Brain microvascular endothelial cell (primary cell): Measurements from ENCODE around the gene DPYD.

Source experiments
- DNase-seq: peaks from one replicate; pipeline ENCODE4 v3.0.0-alpha.2; 2020
- H3K27ac ChIP-seq: fragments of 250-450 bp; sonication (Bioruptor Pico); 2 replicates; pipeline ENCODE4 v1.5.1; 2020; ENCODE audit warnings: mild to moderate bottlenecking, moderate library complexity
- H3K27me3 ChIP-seq: fragments of 250-450 bp; sonication (Bioruptor Pico); replicated peaks from 2 replicates; pipeline ENCODE4 v1.5.1; 2020; ENCODE audit warnings: mild to moderate bottlenecking
- H3K36me3 ChIP-seq: fragments of 250-450 bp; sonication (Bioruptor Pico); replicated peaks from 2 replicates; pipeline ENCODE4 v1.5.1; 2020; ENCODE audit warnings: mild to moderate bottlenecking
- H3K4me3 ChIP-seq: 2 replicates; pipeline ENCODE4 v1.5.1; 2011; ENCODE audit warnings: low read depth, mild to moderate bottlenecking, control low read depth, low read length, moderate library complexity
- in situ Hi-C: cut with HindIII; loops from 2 replicates; pipeline ENCODE4 v1.10.0; 2017; ENCODE audit warnings: low sequenced_read_pairs, low pct_ligation_motif_present
- TF ChIP-seq, protein P1 (sequence below): IDR thresholded peaks from 2 replicates; pipeline ENCODE4 v1.5.1; 2011; ENCODE audit warnings: low read depth, mild to moderate bottlenecking, moderate library complexity, low read length, control low read depth, inconsistent platforms; ENCODE audit errors: missing control alignments

The DPYD gene

DNA sequence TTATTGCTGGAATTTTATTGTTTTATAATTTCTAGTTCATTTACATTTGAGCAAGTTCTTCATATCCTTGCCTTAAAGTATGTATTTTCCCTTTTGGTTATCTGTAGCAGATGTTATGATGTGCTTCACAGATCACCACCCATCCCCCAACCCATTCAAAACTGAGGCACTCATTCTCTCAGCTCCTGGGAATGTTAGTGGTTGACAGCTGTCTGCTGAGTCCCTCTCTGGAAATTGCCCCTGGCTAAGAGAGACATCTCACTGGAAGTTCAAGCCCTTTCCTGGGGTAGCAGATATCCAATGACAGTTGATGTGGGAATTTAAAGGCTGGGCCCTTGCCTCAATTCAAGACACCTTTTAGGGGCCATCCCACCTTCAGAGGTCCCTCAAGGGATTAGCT, 4.3 kb upstream of the DPYD start:
- in situ Hi-C loops: no loop called here
- DNase-seq: no peak
- H3K36me3 ChIP-seq: no peaks in the 10 kb centered on the region
- no peak overlapping the region for H3K4me3 ChIP-seq
- TF ChIP-seq, protein P1, sequence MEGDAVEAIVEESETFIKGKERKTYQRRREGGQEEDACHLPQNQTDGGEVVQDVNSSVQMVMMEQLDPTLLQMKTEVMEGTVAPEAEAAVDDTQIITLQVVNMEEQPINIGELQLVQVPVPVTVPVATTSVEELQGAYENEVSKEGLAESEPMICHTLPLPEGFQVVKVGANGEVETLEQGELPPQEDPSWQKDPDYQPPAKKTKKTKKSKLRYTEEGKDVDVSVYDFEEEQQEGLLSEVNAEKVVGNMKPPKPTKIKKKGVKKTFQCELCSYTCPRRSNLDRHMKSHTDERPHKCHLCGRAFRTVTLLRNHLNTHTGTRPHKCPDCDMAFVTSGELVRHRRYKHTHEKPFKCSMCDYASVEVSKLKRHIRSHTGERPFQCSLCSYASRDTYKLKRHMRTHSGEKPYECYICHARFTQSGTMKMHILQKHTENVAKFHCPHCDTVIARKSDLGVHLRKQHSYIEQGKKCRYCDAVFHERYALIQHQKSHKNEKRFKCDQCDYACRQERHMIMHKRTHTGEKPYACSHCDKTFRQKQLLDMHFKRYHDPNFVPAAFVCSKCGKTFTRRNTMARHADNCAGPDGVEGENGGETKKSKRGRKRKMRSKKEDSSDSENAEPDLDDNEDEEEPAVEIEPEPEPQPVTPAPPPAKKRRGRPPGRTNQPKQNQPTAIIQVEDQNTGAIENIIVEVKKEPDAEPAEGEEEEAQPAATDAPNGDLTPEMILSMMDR: no peak
- H3K27ac ChIP-seq: no peak overlapping the region
- no peaks in the 10 kb centered on the region for H3K27me3 ChIP-seq

DNA sequence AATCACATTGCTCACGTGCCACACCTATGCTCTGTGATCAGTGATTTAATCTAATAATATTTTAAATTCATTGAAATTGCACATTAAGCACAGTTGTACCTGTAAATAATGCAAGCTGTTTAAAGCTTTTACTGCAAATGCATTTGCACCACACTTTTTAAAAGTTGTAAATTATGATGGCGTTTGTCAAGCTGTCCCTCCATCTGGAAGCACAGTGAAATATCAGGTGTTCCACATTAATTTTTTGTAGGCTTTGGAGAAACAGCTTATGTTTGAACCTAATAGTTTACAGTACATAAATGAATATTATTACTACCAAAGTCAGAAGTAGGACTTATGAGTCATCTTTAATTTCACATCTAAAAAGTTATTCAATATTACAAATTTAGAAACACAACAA, 3.0 kb upstream of the DPYD start:
- Histone ChIP-seq H3K4me3 (no peak overlapping the region), H3K36me3 (no peaks in the 10 kb centered on the region), H3K27me3 (no peaks in the 10 kb centered on the region), H3K27ac (no peak overlapping the region)
- in situ Hi-C loops: no loop called here
- TF ChIP-seq, protein P1: no peak
- no peak for DNase-seq

DNA sequence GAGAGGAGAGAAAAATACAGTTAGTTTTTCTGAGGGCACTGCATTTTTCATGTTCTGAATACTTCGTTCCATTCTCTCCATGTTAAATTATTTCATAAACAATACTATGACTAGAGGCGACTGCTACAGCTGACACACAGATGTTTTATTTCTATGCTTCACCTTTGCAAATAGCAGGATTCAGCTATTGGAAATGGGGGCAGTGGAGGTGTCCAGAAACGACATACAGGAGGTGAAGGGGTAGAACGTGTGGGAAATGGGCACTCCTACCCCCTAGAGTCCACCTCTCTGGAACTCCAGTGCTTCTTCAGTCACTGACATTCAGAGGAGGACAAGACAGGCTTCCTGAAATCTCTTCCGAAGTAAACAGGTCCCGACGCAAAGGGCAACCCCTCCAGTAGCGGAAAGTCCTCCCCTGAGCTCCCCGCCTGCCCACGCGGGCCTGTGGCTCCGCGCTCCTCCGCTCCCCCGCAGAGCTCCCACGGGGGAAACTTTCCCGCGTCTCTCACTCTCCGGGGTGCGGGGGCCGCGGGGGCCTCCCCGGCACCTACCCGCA, 480 bp downstream of the DPYD start:
- no peak for DNase-seq
- in situ Hi-C loops: no loop called here

DNA sequence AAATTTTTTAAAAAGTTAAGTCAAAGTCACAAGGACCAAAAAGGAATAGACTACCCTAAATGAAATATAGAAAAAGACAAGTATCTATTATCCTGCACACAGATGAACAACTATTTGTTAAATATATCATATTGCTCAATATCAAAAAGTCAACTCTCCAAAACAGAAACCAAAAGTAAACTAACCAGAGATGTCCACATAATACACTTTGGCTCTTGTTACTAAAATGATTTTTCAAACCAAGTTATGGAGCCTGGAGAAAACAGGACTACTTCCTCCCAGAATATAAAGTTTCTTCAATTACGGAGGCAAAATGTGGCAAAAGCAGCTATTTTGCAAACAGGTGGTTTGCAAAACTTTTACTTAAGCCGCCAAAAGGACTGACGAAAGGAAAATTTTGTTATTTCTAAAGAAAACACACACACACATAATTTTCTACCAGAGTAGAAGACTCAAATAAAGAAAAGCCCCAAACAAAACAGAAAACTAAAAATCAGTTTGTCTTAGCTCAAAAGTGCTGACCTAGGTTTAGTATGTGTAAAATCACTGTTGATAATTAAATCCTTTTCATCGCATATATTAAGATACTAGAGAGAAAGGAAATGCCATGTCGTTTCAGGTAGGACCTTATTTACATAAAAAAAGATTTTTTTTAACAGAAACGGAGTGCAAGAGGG, 1.1 kb downstream of the DPYD start:
- Histone ChIP-seq H3K36me3 (no peaks in the 10 kb centered on the region), H3K27ac (no peak overlapping the region), H3K4me3 (peak overlapping the region; percentile 96), H3K27me3 (no peaks in the 10 kb centered on the region)
- DNase-seq: no peak
- TF ChIP-seq, protein P1: no peak
- in situ Hi-C loops: no loop called here

More for the DNA sequence above, 480 bp downstream of the DPYD start:
- Histone ChIP-seq H3K36me3 (no peaks in the 10 kb centered on the region), H3K4me3 (peak overlapping the region; percentile 96), H3K27me3 (no peaks in the 10 kb centered on the region), H3K27ac (peak overlapping the region; percentile 80)
- TF ChIP-seq, protein P1: no peak

DNA sequence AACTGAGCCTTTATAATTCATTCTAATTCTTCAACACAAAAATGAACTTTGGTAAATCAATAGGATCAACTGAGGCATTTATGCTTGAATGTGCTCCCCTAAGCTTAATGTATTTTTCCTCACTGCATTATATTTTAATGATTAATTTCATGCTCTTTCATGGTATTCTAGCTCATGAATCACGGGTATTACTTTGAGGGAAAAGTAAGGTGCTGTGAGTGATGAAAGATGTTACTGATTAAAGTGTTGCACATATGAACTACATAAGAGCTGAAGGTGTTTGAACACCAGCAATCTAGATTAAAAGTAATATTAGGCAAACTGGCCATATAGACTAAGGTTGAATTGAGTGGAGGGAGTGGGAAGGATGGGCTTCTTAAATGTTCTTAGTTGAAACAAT, 1.9 kb downstream of the DPYD start:
- TF ChIP-seq, protein P1: no peak
- no peak overlapping the region for H3K27ac ChIP-seq
- H3K4me3 ChIP-seq: no peak overlapping the region
- no peak for DNase-seq
- no peaks in the 10 kb centered on the region for H3K36me3 ChIP-seq
- no peaks in the 10 kb centered on the region for H3K27me3 ChIP-seq
- in situ Hi-C loops: no loop called here
